OCI-LY7 (cell line): Measurements from ENCODE around the gene RAPGEF2.

Experiments used
- CTCF ChIP-seq: fragments of 200-600 bp; sonication (generic); conservative IDR thresholded peaks from 2 replicates; pipeline ENCODE4 v1.5.1; 2014; ENCODE audit warnings: mild to moderate bottlenecking, antibody characterized with exemption, low read length, moderate library complexity, mixed read lengths
- EZH2phosphoT487 ChIP-seq: fragments of 200-600 bp; sonication (generic); IDR thresholded peaks from 2 replicates; pipeline ENCODE4 v1.6.1; 2018; ENCODE audit warnings: low read depth, borderline replicate concordance, mild to moderate bottlenecking, mixed run types, antibody characterized with exemption, low read length, moderate library complexity, mixed read lengths

DNA sequence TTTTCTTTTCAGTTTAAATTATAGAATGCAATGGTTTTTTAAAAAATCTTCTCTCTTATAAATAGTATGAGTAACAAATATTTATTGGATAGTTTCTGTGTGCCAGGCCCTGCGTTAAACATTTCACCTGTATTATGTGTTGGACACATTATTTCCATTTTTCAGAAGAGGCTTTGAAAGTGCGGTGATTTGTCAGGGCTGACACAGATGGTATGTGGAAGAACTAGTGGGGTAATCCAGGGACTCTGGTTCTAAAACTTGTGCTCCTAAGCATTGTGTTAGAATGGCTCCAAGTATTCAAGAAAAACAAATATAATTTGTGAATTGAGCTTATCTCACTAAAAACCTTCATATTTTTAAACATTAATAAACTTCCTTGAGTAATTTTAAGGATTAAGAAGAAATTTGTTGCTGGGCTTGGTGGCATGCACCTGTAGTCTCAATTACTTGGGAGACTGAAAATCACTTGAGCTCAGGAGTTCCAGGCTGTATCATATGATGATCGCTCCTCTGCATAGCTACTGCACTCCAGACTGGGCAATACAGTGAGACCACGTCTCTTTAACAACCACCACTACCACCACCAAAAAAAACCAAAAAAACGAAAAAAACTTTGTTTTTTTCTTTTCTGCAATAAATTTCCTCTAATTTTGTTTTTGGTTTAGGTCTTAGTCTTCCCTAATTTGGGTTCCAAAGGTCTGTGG lies 40.0 kb downstream of the RAPGEF2 start:
- TF ChIP-seq CTCF: no peak
- no peak for TF ChIP-seq EZH2phosphoT487
